Suppressor macrophage (primary cell): ENCODE results near the gene UGT1A5.
"Not testable (repeated sequence)": the region's sequence is repeated elsewhere in the genome, so short reads cannot be mapped to it uniquely, and the experiment has no call there.

Experiments used
- DNase-seq, 4 experiments: peaks; one replicate each; pipeline ENCODE4 v3.0.0-alpha.2; 2020 to 2022

Gene UGT1A5

DNA sequence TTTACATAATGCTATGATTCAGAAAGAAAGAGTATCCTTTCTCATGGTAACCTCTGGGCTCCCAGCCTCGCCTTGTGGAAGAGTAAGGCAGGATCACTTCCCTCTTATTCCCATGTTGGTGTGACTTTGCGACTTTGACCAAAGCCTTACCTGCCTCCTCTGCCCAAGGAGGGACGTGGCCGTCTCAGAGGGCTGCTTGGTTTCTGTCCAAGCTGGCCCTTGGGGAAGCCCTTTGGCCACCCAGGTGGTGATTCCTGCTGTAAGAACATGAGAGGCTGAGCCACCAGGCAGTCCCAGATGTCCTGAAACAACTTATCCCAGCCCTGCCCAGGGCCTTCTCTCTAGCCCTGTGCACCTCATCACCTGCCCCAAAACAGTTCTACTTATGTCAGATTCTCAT lies 14.0 kb upstream of the UGT1A5 start:
- DNase-seq = no peak

DNA sequence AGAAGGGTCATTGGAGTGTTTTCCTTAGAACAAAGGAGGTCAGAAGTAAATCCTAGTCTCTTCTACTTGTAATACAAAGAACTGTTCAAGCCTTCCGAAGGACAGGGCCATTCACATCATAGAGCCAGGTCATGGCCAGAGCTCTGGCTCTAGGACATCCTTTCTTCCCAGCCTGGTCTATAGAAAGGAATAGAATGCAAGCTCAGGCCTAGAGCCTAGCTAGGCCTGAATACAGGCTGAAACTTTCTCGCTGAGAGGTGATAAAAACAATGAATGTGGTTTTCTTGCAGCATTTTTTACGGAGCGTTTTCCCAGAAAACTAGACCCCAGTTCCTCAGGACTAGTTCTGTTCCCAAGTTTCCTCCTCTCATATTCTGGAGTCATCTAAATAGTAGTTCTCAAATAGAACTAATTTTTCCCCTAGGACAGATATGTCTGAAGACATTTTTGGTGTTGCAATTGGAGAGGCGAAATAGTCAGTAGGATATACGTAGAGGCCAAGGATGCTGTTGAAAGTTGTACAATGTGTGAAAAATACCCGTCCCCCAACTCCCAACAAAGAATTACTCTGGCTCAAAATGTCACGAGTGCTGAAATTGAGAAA lies 13.2 kb upstream of the UGT1A5 start:
- DNase-seq = no peak

DNA sequence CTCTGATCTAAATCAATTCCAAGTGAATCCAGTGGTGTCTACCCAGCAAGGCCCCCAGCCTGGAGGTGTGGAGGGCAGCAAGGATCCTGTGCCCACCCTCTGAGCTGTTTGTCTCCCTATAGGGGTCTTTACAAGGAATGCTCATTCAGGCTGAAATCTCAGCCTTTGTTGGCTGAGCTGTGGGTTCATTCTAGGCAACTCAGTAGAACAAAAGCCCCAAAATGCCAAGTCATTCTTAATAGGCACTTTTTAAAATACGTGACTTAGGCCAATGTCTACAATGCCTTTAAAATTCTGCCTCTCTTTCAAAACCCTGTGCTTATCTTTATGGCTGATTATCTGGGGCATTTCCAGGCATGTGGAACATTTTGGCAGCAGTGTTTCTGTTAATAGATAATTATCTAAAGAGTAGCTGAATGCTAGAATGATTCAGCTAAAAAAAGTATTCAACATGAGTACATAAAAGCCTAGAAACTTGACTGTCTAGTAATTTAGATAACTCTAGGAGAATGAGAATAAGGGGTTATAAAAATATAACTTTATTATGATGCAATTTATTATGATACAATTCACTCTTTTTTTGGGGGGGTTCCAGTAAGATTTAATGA lies 12.6 kb upstream of the UGT1A5 start:
- DNase-seq = peak in 1 of 4 experiments; percentile 1

DNA sequence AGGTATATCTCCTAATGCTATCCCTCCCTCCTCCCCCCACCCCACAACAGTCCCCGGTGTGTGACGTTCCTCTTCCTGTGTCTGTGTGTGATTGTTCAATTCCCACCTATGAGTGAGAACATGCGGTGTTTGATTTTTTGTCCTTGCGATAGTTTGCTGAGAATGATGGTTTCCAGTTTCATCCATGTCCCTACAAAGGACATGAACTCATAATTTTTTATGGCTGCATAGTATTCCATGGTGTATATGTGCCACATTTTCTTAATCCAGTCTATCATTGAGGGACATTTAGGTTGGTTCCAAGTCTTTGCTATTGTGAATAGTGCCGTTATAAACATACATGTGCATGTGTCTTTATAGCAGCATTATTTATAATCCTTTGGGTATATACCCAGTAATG lies 11.9 kb upstream of the UGT1A5 start:
- DNase-seq = not testable (repeated sequence)

DNA sequence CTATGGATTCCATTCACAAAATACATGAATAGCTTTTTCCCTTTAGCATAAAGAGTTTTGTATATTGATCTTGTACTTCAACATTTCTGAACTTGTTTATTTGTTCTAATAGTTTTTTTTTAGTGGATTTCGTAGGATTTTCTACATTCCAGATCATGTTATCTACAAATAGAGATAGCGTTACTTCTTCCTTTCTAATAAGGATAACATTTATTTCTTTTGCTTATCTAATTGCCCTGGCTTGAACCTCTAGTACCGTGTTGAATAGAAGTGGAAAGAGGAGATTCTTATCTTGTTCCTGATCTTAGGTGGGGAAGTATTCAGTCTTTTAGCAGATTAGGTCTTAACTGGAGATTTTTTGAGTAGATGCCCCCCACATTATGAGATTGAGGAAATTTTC lies 10.5 kb upstream of the UGT1A5 start:
- DNase-seq = no peak

DNA sequence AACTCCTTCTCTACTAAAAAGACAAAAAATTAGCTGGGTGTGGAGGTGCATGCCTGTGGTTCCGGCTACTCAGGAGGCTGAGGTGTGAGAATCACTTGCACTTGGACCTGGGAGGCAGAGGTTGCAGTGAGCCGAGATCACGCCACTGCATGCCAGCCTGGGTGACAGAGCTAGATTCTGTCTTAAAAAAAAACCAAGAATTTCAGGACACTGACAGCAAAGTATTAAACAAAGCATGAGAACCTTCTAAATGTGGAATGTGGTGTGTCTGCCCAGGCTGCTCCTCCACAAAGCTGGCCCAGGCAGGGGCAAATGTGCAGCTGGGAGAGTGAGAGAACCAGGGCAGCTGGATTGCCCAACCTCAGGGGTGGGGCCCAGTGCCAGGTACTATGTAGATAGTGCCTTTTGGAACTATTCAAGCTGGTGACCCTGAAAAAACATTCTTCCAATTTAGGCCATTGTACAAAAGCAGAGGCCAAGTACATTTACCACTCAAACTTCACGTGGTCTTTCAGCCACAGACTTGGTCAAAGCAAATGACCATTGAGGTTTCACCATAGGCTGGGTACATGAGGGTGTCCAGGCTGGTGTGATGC lies 6.7 kb upstream of the UGT1A5 start:
- DNase-seq = no peak

DNA sequence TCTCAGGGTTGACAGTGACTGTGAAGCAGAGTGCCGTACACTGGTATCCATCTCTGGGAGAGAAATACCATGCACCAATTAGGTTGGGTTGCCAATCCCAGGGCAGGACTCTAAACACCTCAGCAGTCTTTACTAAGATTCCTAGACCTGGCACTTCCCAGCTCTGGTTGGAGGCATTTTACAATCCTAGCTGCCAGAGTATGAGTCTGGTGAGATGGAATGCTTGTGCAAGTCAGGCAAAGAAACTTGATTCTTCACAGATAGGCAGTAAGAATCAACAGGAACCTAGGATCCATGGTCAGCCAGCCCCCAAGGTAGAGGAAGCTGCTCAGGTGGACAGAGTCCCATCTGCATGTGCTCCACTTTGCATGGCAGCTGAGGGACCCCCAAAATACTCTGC lies 6.0 kb upstream of the UGT1A5 start:
- no peak for DNase-seq

DNA sequence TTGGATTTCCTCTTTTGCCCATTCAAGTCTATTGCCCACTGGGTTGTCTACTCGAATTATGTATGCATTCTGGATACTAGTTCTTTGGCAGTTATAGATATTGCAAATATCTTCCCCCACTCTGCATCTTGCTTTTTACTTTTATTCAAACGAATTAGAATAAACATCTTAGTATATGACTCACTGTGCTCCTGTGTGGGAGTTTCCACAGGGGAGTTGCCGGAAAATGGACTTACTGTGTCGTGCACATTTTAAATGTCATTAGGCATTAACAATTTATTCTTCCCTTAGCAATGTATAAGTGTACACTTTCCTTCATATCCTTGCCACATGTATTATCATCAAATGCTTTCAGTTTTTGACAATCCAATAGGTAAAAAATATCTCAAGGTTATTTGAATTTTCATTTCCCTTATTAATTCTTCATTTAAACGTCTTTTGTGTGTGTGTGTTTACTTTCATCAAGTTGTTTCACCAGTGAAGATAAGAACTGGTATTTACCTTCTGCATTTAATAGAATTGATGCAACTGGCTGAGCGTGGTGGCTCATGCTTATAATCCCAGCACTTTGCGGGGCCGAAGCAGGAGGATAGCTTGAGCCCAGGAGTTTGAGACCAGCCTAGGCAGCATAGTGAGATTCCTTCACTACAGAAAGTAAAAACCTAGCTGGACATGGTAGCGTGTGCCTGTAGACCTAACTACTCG lies 4.6 kb upstream of the UGT1A5 start:
- no peak for DNase-seq

DNA sequence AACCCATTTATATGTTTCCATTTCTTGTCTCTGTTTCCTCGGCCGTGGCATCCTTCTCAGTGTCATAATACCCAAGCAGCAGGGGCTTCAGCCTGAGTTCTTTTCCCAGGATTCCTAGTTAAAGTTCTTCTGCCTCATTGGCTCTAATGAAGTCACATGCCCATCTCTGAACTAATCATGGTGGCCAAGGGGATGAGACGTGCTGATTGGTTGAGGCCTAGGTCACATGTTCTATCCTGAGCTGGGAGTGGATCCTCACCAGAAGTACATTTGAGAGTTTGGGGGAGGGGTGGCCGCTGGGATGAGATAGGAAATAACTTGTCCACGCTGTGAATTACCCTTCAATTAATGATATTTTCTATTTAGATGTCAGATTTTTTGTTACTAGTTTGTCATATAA lies 3.8 kb upstream of the UGT1A5 start:
- no peak for DNase-seq

DNA sequence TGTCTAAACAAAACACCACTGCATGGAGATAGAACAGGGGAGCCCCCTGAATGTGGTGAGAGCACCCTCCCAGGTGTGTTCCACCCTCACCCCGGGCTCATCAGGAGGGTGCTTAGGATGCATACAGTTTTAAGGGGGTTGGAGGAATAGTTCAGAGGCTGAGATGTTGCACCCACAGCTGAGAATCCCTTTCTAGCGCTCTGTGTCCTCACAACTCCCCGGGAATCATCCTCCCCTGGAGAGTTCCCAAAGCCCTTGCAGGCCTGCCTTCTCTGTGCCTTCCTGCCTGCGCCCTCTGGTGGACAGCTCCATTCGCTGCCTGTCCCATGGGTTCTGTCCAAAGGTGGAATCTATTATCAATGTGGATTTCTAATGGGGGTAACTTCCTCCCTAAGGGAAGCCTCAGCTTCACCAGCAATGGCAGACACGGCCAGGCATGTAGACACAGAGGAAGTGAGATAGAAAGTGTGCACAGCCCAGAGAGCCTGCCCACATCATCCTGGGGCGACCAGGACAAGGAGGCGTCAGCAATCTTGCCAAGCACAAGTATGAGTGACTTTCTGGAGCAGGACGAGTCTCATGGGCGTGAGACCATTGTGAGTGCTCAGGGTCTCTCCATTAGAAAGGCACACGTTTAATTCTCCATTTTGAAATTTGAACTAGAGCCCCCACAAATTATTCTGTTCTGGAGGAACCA lies 1.2 kb upstream of the UGT1A5 start:
- peak; percentile 64 to 87 (median 82) for DNase-seq

DNA sequence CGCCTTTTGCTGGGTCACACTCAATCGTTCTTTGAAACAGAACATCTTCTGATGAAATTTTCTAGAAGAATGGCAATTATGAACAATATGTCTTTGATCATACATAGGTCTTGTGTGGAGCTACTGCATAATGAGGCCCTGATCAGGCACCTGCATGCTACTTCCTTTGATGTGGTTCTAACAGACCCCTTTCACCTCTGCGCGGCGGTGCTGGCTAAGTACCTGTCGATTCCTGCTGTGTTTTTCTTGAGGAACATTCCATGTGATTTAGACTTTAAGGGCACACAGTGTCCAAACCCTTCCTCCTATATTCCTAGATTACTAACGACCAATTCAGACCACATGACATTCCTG lies 532 bp downstream of the UGT1A5 start:
- DNase-seq = no peak

DNA sequence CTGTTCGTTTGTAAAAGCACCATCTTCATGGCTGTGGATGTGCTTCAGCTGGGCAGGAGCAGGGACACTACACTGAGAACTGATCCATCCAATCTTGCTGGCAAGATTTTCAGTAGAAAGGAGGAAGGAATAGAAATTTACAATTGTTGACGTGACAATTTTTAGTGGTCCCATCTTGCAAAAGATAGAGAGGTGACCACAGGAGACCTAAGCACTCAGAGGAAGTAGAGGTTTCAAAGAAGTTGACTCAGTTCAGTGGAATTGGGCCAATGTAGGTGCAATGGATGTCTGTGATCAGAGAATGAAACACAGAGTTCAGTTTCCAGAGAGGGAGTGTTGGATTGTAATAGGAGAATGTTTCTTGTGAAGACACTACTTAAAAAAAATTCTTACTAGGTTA lies 1.4 kb downstream of the UGT1A5 start:
- DNase-seq = no peak

DNA sequence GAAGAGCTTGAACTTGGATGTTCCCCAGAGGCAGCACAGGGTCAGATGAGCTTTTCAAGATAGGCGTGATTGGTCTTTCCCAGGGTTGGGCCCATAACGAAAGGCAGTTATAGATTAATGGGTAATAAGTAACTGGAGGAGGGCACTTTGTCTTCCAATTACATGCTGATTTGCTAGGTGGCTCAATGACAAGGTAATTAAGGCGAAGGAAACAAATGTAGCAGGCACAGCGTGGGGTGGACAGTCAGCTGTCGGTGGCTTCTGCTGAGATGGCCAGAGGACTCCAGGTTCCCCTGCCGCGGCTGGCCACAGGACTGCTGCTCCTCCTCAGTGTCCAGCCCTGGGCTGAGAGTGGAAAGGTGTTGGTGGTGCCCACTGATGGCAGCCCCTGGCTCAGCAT lies 5.8 kb downstream of the UGT1A5 start, which contains the start of gene UGT1A4:
Gene UGT1A4, plus strand, starts transcription at position 185 of the 400 bp plus-strand sequence. Its CDS starts 85 bp downstream, at position 270.
- DNase-seq = no peak

DNA sequence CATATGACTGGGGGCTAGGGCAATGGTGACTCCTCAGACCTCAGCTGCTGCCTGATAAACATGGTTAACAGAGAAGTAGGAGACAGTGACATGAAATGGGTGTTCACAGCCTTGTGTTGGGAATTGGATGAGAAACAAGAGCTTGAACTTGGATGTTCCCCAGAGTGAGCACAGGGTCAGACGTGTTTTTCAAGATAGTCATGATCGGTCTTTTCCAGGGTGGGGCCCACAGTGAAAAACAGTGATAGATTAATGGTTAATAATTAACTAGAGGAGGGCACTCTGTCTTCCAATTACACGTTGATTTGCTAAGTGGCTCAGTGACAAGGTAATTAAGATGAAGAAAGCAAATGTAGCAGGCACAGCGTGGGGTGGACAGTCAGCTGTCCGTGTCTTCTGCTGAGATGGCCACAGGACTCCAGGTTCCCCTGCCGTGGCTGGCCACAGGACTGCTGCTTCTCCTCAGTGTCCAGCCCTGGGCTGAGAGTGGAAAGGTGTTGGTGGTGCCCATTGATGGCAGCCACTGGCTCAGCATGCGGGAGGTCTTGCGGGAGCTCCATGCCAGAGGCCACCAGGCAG lies 16.1 kb downstream of the UGT1A5 start, which contains the start of gene UGT1A3:
Gene UGT1A3, plus strand, starts transcription at position 320 of the 579 bp plus-strand sequence. Its CDS starts 85 bp downstream, at position 405.
- no peak for DNase-seq

DNA sequence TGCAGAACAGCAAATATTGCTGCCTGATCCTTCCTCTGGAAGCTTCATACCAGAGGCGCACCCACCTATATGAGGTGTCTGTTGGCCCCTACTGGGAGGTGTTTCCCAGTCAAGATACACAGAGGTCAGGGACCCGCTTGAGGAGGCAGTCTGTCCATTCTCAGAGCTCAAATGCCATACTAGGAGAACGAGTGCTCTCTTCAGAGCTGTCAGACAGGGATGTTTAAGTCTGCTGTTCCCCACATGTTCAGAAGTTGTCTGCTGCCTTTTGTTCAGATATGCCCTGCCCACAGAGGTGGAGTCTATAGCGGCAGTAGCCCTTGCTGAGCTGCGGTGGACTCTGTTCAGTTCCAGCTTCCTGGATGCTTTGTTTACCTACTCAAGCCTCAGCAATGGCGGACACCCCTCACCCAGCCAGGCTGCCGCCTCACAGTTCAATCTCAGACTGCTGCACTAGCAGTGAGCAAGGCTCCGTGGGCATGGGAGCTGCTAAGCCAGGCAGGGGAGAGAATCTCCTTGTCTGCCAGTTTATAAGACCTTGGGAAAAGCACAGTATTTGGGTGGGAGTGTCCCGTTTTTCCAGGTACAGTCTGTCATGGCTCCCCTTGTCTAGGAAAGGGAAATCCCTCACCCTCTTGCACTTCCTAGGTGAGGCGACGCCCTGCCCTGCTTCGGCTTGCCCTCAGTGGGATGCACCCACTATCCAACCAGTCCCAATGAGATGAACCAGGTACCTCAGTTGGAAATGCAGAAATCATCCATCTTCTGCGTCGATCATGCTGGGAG lies 24.4 kb downstream of the UGT1A5 start:
- not testable (repeated sequence) for DNase-seq

DNA sequence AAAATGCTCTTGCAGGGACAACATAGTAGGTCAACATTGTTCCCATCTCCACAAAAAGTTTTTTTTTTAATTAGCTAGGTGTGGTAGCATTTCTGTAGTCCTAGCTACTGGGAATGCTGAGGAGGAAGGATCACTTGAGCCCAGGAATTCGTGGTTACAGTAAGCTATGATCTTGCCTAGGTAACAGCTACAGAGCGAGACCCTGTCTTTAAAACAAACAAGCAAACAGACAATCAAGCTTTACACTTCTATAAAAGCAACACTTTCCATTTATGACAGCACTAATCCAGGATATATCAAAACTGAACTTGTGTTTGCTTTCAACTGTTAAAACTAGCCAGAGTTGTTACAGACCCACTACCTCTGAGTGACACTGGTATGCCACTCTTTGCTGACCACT lies 28.2 kb downstream of the UGT1A5 start:
- no peak for DNase-seq

DNA sequence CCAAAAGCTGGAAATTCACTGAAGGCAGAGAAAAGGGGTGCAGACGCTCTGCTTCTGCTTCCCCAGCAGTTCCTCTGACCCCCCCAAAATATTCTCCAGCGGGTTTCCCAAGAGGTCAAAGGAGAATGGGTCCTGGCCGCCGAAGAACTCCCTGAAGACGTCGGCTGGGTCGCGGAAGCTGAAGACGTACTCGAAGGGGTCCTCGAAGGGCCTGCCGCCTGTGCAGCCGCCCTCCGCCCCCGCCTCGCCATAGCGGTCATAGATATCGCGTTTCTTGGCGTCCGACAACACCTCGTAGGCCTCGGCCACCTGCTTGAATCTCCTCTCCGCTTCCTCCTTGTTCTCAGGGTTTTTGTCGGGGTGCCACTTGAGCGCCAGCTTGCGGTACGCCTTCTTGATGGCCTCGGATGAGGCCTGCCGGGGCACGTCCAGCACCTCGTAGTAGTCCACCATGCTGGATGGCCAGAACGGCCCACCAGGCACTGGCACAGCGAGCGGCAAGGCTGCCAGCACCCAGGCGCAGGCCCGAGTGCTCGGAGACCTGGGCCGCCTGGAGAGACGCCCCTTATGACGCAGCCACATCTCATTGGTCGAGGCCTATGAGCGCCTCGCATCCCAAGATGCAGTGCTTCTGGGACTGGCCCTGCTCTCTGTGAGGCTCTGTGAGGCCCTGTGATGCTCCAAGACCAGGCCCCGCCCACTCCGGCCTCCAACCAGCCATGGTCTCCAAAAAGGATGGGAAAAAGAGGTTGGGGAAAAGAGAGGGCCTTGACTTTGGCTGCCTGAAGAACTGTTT lies 31.0 kb downstream of the UGT1A5 start:
- DNase-seq = no peak

DNA sequence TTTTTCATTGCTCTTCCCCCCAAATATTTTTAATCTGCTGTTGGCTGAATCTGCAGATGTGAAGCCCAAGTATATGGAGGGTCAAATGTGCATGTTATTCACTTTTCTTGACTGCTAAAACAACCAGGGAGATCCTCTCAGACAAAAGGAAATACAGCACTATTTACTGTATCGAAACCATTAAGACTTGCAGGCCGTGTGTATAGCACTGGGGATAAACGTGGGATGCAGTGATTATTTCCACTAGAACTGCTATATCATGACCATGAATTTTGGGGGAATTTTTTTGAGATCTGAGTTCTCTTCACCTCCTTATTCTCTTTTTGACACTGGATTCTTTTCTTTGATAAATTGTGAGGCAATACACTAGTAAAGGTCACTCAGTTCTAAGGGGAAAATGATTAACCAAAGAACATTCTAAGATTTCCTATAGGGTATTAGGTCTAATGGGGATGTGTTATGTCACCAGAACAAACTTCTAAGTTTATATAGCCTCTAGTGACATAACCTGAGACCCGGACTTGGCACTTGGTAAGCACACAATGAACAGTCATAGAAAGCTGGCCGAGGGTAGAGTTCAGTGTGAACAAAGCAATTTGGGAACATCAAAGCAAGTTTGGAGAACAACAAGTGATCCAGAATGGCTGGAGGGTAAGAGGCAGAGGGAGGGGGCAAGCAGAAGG lies 32.5 kb downstream of the UGT1A5 start:
- no peak for DNase-seq

DNA sequence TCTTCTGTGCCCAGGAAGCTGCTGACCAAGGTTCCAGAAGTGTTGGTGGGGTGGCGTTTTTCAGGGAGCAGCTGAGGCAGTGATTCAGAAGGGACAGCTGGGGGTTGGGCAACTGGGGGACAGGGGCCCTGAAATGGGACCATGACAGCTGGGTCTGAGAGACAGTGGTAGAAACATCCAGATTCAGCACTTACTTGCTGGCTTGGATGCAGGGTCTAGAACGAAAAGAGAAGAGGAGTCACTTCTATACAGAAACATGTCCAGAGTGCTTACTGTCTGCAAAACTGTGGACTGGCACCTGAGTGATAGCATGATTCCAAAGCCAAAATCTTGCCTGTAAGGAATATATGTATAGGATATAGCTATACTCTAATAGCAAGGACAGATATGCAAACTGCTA lies 33.1 kb downstream of the UGT1A5 start:
- DNase-seq = not testable (repeated sequence)
